ENCODE results near the gene TSPAN9. TPM values are rescaled to one million over a fixed set of nuclear protein-coding genes. Genes with fewer than 3 reads are reported as not detected.

Gene TSPAN9
- total RNA-seq, 2 donors from 2014 or later: 14.0 to 18.5 TPM

DNA sequence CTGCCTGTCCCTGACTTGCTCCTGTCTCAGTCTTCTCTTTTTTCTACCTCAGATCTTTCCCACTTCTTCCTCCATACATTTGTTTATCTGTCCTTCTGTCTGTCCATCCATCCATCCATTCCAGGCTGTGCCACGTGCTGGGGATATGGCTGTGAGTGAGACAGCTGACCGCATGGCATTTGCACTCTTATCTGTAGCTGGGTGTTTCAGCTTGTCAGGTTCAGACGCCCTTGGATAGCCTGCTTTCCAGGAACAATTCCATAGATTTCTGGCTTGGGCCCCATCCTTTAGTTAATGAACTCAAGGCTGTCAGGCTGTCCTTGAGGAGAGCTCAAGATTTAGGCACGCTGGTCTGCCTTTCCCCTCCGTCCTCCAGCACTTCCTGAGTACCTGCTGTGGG lies 116.6 kb downstream of the TSPAN9 start:
- Histone ChIP-seq H3K27me3 (no peaks in the 10 kb centered on the region), H3K4me1 (peaks cover 16% of the 10 kb centered on the region), H3K4me3 (no peak overlapping the region), H3K36me3 (replicated peaks in 1 of 2; ENCODE audit: insufficient read depth in 1 of 2, low read depth in 2 of 2) (no peaks in the 10 kb centered on the region), H3K9me3 (no peaks in the 10 kb centered on the region), H3K27ac (no peak overlapping the region)
- ATAC-seq: no peak
- TF ChIP-seq POLR2A (IDR thresholded peaks at IDR 0.05): no peak
- TF ChIP-seq, protein P1, sequence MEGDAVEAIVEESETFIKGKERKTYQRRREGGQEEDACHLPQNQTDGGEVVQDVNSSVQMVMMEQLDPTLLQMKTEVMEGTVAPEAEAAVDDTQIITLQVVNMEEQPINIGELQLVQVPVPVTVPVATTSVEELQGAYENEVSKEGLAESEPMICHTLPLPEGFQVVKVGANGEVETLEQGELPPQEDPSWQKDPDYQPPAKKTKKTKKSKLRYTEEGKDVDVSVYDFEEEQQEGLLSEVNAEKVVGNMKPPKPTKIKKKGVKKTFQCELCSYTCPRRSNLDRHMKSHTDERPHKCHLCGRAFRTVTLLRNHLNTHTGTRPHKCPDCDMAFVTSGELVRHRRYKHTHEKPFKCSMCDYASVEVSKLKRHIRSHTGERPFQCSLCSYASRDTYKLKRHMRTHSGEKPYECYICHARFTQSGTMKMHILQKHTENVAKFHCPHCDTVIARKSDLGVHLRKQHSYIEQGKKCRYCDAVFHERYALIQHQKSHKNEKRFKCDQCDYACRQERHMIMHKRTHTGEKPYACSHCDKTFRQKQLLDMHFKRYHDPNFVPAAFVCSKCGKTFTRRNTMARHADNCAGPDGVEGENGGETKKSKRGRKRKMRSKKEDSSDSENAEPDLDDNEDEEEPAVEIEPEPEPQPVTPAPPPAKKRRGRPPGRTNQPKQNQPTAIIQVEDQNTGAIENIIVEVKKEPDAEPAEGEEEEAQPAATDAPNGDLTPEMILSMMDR (IDR thresholded peaks at IDR 0.05): no peak
- no peak for DNase-seq
- intact Hi-C loops (cut with DNase I): no loop called here
- WGBS, 2 donors: 15% methylated on average over 3 to 5 of the region's 5 CpGs

DNA sequence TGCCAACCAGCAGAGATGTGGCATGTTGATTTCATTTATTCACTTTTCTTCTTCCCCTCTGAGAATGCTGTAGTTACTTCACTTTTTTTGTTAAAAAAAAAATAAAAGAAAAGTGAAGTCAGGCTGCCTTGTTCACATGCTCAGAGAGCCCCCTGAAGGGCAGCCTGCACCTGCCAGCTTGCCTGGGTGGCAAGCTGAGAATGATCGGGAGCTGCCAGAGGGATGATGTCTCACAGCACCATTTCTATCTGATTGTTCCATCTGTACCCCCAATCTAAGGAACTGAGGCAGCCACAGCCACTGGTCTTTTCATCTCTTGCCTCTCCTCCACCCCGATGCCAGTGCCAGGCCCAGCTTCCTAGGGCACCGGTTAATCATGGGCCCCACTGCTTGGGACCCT lies 118.2 kb downstream of the TSPAN9 start:
- Histone ChIP-seq H3K4me1 (peaks cover 25% of the 10 kb centered on the region), H3K27ac (no peak overlapping the region), H3K27me3 (no peaks in the 10 kb centered on the region), H3K9me3 (no peaks in the 10 kb centered on the region), H3K36me3 (replicated peaks in 1 of 2; ENCODE audit: insufficient read depth in 1 of 2, low read depth in 2 of 2) (no peaks in the 10 kb centered on the region), H3K4me3 (no peak overlapping the region)
- intact Hi-C loops (cut with DNase I): no loop called here
- WGBS, 2 donors: 77 to 95% methylated on average over 3 of the region's 3 CpGs
- no peak for DNase-seq
- ATAC-seq: no peak
- TF ChIP-seq POLR2A (IDR thresholded peaks at IDR 0.05): no peak
- TF ChIP-seq, protein P1 (IDR thresholded peaks at IDR 0.05): no peak

DNA sequence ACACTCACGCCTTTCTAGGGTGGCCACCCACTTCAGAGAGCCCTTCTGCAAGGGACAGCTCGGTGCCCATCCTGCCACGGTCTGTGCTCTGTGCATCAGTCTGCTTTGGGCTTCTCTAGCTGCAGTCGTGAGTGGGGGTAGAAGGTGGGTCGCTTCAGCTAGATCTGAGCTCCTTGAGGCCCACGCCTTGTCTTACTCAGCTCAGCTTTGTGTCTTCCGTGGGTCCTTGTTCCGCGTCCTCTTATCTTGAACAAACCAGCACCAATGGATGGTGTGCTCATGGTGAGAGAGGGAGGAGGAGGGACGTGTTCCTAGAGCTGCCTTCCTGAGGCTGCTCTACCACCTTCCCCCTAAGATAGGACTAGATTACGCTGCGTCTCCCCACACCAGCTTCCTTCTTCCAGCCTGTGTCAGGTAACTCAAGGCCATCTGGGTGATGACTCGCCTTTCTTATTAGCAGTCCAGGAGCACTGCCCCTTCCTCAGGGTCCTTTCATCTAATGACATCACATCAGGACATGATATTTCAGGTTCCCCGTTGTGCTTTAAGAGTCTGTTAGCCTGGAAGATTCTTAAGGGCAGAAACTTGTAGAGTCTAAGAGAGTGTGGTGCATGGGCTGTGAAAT lies 118.8 kb downstream of the TSPAN9 start:
- Histone ChIP-seq H3K27ac (no peak overlapping the region), H3K4me3 (no peak overlapping the region), H3K27me3 (no peaks in the 10 kb centered on the region), H3K9me3 (no peaks in the 10 kb centered on the region), H3K36me3 (replicated peaks in 1 of 2; ENCODE audit: insufficient read depth in 1 of 2, low read depth in 2 of 2) (no peaks in the 10 kb centered on the region), H3K4me1 (peaks cover 29% of the 10 kb centered on the region)
- WGBS, 2 donors: 82 to 90% methylated on average over 13 to 14 of the region's 14 CpGs
- intact Hi-C loops (cut with DNase I): no loop called here
- DNase-seq (no peak), ATAC-seq (no peak)
- TF ChIP-seq, protein P1 (IDR thresholded peaks at IDR 0.05): no peak

DNA sequence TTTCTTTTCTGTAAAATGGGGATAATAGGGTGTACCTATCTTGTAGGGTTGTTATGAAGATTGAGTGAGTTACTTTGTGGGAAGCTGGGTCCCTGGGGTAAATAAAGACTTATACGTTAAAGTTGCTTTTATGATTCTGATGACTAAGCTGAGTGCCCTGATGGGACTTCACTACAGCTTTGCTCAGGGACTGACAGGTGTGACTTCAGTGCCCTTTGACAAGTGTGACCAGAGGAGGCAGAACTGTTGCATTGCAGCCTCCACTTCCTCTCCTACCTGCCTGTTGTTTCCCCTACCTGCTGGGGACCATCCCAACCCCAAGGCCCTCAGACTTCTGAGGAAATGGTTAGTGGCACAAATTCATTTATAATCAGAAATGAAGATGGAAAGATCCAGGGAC lies 119.3 kb downstream of the TSPAN9 start:
- DNase-seq (no peak), ATAC-seq (no peak)
- Histone ChIP-seq H3K36me3 (replicated peaks in 1 of 2; ENCODE audit: insufficient read depth in 1 of 2, low read depth in 2 of 2) (no peaks in the 10 kb centered on the region), H3K4me3 (no peak overlapping the region), H3K27ac (no peak overlapping the region), H3K27me3 (no peaks in the 10 kb centered on the region), H3K9me3 (no peaks in the 10 kb centered on the region), H3K4me1 (peaks cover 29% of the 10 kb centered on the region)
- intact Hi-C loops (cut with DNase I): no loop called here
- TF ChIP-seq POLR2A (IDR thresholded peaks at IDR 0.05): no peak
- TF ChIP-seq, protein P1 (IDR thresholded peaks at IDR 0.05): no peak
- 79 to 96% methylated on average over 1 of the region's 1 CpG for WGBS, 2 donors

GRCh38 chr12:3197131-3197818 lies 120.1 kb downstream of the TSPAN9 start:
- peaks cover 29% of the 10 kb centered on the region for H3K4me1 ChIP-seq
- H3K36me3 ChIP-seq (replicated peaks in 1 of 2; ENCODE audit: insufficient read depth in 1 of 2, low read depth in 2 of 2): no peaks in the 10 kb centered on the region
- H3K27me3 ChIP-seq: no peaks in the 10 kb centered on the region
- no peak for ATAC-seq
- no peaks in the 10 kb centered on the region for H3K9me3 ChIP-seq
- TF ChIP-seq, protein P1 (IDR thresholded peaks at IDR 0.05): no peak
- no peak for TF ChIP-seq POLR2A (IDR thresholded peaks at IDR 0.05)
- no peak overlapping the region for H3K4me3 ChIP-seq
- DNase-seq: no peak
- WGBS, 2 donors: 82 to 89% methylated on average over 7 to 8 of the region's 8 CpGs
- intact Hi-C loops (cut with DNase I): no loop called here
- H3K27ac ChIP-seq: no peak overlapping the region

All from body of pancreas (tissue), 4 donors.